GM19328 (cell line): Measurements from ENCODE around the gene MEOX2.

Experiments
- ATAC-seq: cut with Tn5 transposase; IDR thresholded peaks from one replicate; pipeline ENCODE4 v1.9.1; 2021; ENCODE audit warnings: mild to moderate bottlenecking, moderate library complexity; ENCODE audit not compliant: unreplicated experiment

Gene MEOX2

GRCh38 chr7:15681631-15682030 is 4.9 kb downstream of the MEOX2 start:
- ATAC-seq: no peak

DNA sequence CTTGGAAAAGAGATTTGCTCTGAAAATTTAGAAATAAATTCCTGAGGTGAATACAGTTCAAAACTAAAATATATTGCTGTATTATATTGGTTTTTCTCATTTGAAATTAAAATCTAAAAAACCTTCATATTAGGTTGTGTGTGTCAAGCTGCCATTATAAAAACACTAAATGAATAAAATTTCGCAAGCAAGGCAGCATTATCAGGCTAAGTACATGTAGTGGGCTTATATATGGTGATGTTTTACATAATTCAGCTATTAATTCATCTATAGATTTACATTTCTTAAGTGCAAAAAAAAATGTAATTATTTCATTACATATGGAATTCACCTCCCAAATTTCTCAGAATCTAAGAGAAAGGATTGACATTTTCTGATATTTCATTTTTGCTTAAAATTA is 5.3 kb downstream of the MEOX2 start:
- ATAC-seq: no peak

- ATAC-seq: no peak
These were observed 6.0 kb downstream of the MEOX2 start for GRCh38 chr7:15680446-15680845.

GRCh38 chr7:15679306-15679705 is 7.2 kb downstream of the MEOX2 start:
- no peak for ATAC-seq

DNA sequence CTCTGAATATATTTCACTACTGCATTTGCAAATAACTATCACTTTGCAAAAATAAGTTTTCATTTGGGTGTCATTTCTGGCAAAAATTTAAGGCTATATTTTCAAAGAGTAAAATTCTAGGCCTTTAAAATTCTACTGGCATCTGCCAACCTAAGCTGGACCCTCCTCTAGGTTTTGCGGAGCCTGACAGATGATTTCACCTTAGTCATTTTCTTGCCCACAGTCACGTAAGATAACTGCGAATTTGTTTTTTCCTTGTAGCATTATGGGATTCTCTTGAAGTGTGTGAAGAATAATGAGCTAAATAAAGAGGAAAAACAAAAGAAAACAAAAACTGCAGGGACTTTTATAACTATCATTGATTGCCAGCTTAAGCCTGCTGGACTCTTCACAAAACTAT is 7.8 kb downstream of the MEOX2 start:
- no peak for ATAC-seq

DNA sequence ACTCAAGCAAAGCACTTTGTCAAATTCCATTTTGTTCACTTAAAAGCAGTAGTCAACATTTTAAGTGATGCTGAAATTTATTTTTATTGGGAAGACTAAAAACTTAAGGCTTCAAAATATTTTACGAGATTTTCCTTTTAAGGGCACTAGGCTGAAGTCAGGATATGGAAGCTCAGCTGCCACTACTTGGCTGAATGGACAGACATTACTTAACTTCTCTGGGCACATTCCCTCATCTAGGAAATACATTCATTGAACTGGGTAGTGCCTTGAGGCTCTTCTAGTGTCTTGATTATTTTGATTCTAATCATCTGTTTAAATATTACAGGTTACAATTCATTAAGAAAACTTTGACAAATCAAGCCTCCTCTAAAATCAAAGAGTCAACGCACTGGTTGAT is 11.1 kb downstream of the MEOX2 start:
- no peak for ATAC-seq

DNA sequence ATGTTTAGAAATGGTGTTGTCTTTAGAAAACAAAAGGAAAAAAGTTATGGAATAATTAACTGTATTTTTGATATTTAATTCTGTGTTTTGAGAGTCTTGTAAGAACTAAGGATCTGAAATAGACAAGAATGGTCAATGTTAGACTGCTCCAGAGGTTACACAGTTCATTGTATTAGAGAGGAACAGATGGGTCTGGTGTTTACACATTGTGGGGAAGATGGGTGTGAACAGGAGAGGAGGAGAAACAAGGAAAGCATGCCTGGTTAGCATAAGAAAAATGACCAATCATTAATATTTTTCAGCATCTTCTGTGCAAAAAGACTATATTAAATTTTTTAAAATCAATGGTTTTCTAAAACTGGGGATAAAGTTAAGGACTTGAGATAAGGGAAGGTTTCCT is 11.9 kb downstream of the MEOX2 start:
- no peak for ATAC-seq

GRCh38 chr7:15669443-15670090 is 16.9 kb downstream of the MEOX2 start:
- ATAC-seq: no peak

DNA sequence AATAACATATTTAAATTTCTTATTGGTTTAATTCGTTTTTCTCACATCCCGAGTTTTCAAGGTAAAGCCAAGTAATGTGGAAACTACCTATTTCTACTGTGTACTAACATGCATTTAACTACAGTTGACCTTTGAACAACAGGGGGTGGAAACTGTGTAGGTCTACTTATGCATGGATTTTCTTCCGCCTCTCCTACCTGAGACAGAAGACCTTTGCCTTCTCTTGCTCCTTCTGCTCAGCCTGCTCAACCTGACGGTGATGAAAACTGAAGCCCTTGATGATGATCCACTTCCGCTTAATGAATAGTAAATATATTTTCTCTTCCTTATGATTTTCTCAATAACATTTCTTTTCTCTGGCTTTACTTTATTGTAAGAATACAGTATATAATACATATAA is 18.5 kb downstream of the MEOX2 start:
- ATAC-seq: no peak

DNA sequence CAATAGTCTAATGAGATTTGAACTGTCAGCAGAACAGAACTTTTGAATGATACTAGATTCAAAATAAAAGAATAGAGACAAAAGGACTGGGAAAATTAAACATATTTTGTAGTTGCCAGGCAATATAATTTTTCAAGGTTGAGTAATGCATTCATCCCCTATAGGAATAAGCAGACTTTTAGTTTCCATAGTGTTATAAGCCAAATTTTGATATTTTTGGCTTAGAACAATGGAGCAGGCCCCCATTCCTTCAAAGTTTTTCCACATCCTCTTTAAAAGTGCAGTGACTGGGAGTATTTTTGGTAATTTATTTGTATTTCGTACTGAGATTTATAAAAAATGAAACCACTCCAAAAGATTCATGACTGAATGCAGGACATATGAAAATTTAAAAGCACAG is 24.0 kb downstream of the MEOX2 start:
- no peak for ATAC-seq

DNA sequence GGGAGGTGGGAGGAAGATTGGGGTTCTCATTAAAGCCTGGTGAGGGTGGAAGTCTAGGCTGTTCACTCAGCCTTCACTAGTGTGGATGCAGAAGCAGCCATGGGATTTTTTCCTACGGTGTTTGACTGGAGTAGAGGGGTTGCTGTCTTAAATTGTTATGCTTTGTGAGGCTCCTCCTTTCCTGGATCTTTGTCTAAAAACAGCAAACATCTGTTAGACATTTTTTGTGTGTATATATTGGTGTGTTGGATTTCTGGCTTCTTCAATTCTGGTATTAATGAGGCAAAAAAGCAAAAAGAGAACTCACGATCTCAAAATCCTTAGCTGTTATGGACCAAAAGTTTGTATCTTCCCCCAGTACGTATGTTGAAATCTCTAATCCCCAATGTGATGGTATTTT is 28.2 kb downstream of the MEOX2 start:
- ATAC-seq: no peak

GRCh38 chr7:15652776-15653290 is 33.6 kb downstream of the MEOX2 start:
- no peak for ATAC-seq

- no peak for ATAC-seq
These were observed 34.8 kb downstream of the MEOX2 start for GRCh38 chr7:15651693-15652092.

GRCh38 chr7:15650787-15651186 is 35.7 kb downstream of the MEOX2 start:
- no peak for ATAC-seq

DNA sequence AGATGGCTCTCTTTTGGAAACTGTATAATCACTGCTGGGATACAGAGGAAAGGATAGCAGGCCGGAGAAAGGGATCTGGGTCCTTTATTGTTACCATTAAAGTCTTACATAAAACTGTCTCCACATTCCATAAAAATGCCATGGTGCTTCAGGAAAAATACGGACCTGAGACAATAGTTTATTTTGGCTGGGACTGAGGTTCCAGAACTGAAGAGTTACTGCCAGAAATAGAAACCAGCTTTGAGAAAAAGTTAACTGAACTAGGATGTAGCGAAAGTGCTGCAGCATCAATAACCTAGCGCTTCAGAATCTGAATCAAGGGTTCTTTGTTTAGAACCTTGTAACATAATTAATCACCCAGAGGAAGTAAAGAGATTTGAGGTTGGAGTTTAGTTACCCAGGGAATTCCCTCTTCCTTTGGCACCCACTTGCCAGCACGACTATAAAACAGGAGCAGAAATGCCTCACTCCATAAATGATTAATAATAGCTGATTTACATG is 38.0 kb downstream of the MEOX2 start:
- no peak for ATAC-seq

DNA sequence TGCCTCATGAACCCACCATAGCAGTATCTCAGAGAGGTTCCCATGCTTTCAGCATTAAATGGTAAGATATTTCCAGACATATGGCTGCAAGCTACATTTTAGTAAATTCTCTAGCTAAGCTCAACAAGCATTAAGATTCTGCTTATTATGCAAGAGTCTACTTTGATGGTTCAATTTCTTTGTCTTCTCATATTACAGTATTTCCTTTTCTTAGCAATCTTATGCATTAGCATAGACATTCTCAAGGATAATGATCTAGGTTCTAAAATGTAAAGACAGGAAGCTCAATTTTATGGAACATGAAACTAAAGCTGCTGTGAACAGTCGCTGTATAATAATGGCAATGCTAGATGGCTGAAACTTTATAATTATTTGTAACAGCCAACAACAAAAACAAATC is 39.2 kb downstream of the MEOX2 start:
- ATAC-seq: no peak

DNA sequence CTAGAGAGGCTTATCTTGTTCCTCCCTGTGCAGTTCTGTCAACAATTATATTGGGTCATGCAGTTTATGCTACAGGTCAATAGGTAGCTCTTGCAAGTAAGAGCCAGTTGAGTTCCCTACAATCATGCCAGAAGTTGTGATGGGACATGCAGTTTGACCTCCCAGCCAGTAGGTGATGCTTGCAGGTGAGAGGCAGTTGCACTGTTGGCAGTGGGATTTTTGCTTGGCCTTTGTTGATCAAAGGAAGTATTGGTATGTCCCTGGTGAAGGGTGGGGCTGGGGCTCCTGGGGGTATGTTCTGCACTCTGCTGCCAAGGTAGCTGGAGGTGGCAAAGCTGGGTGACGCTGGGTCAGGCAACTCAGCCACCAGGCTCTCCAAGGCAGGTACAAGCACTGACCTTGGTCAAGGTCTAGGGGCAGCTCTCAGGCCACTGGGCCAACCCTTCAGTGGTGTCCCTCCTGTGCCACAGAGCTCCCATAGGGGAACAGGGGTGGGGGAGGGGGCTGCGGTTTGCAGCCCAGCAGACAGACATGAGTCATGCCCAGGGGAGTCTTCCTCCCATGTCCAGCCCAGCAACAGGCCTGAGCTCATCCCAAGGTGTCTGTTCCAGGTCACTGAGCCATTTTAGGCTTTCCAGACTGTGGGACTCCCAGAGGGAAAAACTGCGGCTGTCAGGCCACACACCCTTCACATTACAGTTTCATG is 43.3 kb downstream of the MEOX2 start:
- no peak for ATAC-seq

GRCh38 chr7:15628876-15629275 is 57.6 kb downstream of the MEOX2 start:
- no peak for ATAC-seq

- no peak for ATAC-seq
These were observed 60.4 kb downstream of the MEOX2 start for GRCh38 chr7:15626041-15626440.

DNA sequence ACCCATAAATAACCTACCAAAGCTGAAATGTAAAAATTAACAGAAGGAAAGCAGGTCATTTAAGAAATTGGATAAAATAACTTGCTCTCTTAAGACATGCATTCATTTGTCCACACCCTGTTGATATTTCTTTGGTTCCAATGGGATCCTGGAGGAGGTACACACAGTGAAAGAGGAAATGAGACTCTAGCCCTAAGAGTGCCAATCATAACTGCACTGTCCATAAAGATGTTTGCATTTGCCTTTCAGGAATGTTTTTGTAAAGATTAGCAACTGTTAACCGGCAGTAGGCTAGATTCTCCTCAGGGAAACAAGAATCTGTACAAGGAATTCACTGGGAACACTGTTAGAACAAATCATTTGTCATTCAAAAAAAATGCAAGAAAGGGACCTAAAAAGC is 61.0 kb downstream of the MEOX2 start:
- ATAC-seq: no peak

GRCh38 chr7:15621468-15621867 is 65.0 kb downstream of the MEOX2 start:
- no peak for ATAC-seq

GRCh38 chr7:15620491-15621185 is 65.8 kb downstream of the MEOX2 start:
- ATAC-seq: no peak
